CD14-positive monocyte (primary cell): ENCODE data around the gene TBC1D7. TPM values are rescaled to one million over a fixed set of nuclear protein-coding genes. Genes with fewer than 3 reads are reported as not detected.
A peak's percentile ranks its signal among the peaks of the same experiment; 100 is the strongest.

ENCODE experiments used
- DNase-seq, 3 donors: peaks; one replicate each; pipeline ENCODE4 v3.0.0-alpha.2; 2011 to 2022
- H2AFZ ChIP-seq: 2 replicates; pipeline ENCODE4 v1.6.0; 2012; ENCODE audit warnings: mild to moderate bottlenecking, low read depth, low read length, inconsistent platforms; ENCODE audit not compliant: insufficient read depth, poor library complexity, severe bottlenecking
- H3K27ac ChIP-seq, 2 donors: 1 replicate in 1 of 2; 2 replicates in 1 of 2; pipeline ENCODE4 v1.5.1; 2012 to 2013; ENCODE audit warnings: low read length in 2 of 2, control low read depth in 1 of 2, inconsistent platforms in 1 of 2, low read depth in 1 of 2, mild to moderate bottlenecking in 1 of 2
- H3K27me3 ChIP-seq, 2 donors: one replicate each; pipeline versions ENCODE4 v1.6.0 to v1.6.1; 2011 to 2013; ENCODE audit warnings: low read length in 2 of 2; ENCODE audit not compliant: control insufficient read depth in 2 of 2, insufficient read depth in 2 of 2
- H3K36me3 ChIP-seq, 2 donors: replicated peaks in 1 of 2; 1 replicate in 1 of 2; 2 replicates in 1 of 2; pipeline versions ENCODE4 v1.5.1 to v1.6.1; 2012 to 2013; ENCODE audit warnings: low read length in 2 of 2, control low read depth in 1 of 2, inconsistent platforms in 1 of 2, mild to moderate bottlenecking in 1 of 2; ENCODE audit not compliant: insufficient read depth in 2 of 2, control insufficient read depth in 1 of 2
- H3K4me1 ChIP-seq, 2 donors: 1 replicate in 1 of 2; 2 replicates in 1 of 2; pipeline versions ENCODE4 v1.5.1 to v1.6.1; 2012 to 2013; ENCODE audit warnings: low read length in 2 of 2, control low read depth in 1 of 2, inconsistent platforms in 1 of 2, mild to moderate bottlenecking in 1 of 2, moderate library complexity in 1 of 2; ENCODE audit not compliant: insufficient read depth in 2 of 2, control insufficient read depth in 1 of 2
- H3K4me2 ChIP-seq: replicated peaks from 2 replicates; pipeline ENCODE3; 2012; ENCODE audit warnings: low read length, moderate library complexity, mild to moderate bottlenecking; ENCODE audit not compliant: poor library complexity, severe bottlenecking; ENCODE audit errors: extremely low read depth
- H3K4me3 ChIP-seq, 3 experiments: fragments of 200-600 bp in 1 of 3; sonication (generic) in 1 of 3; replicated peaks in 1 of 3; 1 replicate in 2 of 3; 2 replicates in 1 of 3; pipeline ENCODE4 v1.5.1; 2011 to 2013; ENCODE audit warnings: low read length in 3 of 3, mild to moderate bottlenecking in 3 of 3, control low read depth in 2 of 3, low read depth in 2 of 3, inconsistent platforms in 1 of 3, moderate library complexity in 1 of 3
- H3K79me2 ChIP-seq: 2 replicates; pipeline ENCODE4 v1.6.0; 2012; ENCODE audit warnings: mild to moderate bottlenecking, control low read depth, inconsistent platforms, low read length, moderate library complexity; ENCODE audit not compliant: insufficient read depth
- H3K9ac ChIP-seq: 2 replicates; pipeline ENCODE4 v1.6.0; 2017; ENCODE audit warnings: low read length, mild to moderate bottlenecking; ENCODE audit not compliant: insufficient read depth, poor library complexity, severe bottlenecking
- H3K9me3 ChIP-seq, 2 donors: replicated peaks in 1 of 2; 1 replicate in 1 of 2; 2 replicates in 1 of 2; pipeline versions ENCODE4 v1.5.1 to v1.6.1; 2012 to 2013; ENCODE audit warnings: low read length in 2 of 2, control low read depth in 1 of 2; ENCODE audit not compliant: control insufficient read depth in 1 of 2, insufficient read depth in 1 of 2
- H4K20me1 ChIP-seq: 2 replicates; pipeline ENCODE4 v1.6.0; 2012; ENCODE audit warnings: mild to moderate bottlenecking, low read length, control low read depth, moderate library complexity; ENCODE audit not compliant: insufficient read depth
- H3K27ac Mint-ChIP-seq, 7 donors: one replicate each; pipeline ENCODE4 v1.8.0; 2020; ENCODE audit warnings: mild to moderate bottlenecking in 7 of 7, mixed read lengths in 7 of 7, moderate library complexity in 6 of 7, inconsistent platforms in 2 of 7
- H3K27me3 Mint-ChIP-seq, 3 donors: one replicate each; pipeline ENCODE4 v1.8.0; 2021 to 2022; ENCODE audit warnings: low read depth in 3 of 3, mild to moderate bottlenecking in 3 of 3, mixed read lengths in 3 of 3, moderate library complexity in 3 of 3, inconsistent platforms in 1 of 3
- H3K36me3 Mint-ChIP-seq, 2 donors: one replicate each; pipeline ENCODE4 v1.8.0; 2020; ENCODE audit warnings: mixed read lengths in 2 of 2, inconsistent platforms in 1 of 2, mild to moderate bottlenecking in 1 of 2
- H3K4me1 Mint-ChIP-seq: one replicate; pipeline ENCODE4 v1.8.0; 2020; ENCODE audit warnings: mild to moderate bottlenecking, mixed read lengths
- H3K4me3 Mint-ChIP-seq, 2 donors: one replicate each; pipeline ENCODE4 v1.8.0; 2020; ENCODE audit warnings: mild to moderate bottlenecking in 2 of 2, mixed read lengths in 2 of 2, moderate library complexity in 1 of 2
- H3K9me3 Mint-ChIP-seq, 7 donors: one replicate each; pipeline ENCODE4 v1.8.0; 2020 to 2022; ENCODE audit warnings: mixed read lengths in 7 of 7, mild to moderate bottlenecking in 6 of 7, moderate library complexity in 6 of 7, inconsistent platforms in 2 of 7
- WGBS: methylation state at CpG from one replicate; pipeline ENCODE4 v1.1.5; 2013; ENCODE audit warnings: missing lambda C conversion rate; ENCODE audit not compliant: insufficient coverage; 5-methylcytosine and 5-hydroxymethylcytosine counted together
- intact Hi-C, 2 donors: fragments of 100-400 bp; cut with micrococcal nuclease; formaldehyde crosslinking; loops; one replicate each; pipeline versions ENCODE4 v1.15.0 to v1.15.1; 2023
- polyA plus RNA-seq, 3 donors: library from polyadenylated mRNA; depleted of rRNA in 1 of 3; unstranded in 2 of 3; stranded (reverse) in 1 of 3; fragments of 300-500 nt in 2 of 3; fragments of >200 nt in 1 of 3; fragmentation: Illumina TruSeq in 2 of 3; gene quantifications; 1 replicate in 2 of 3; 2 replicates in 1 of 3; pipeline ENCODE4 v1.2.3, GENCODE V29; 2012 to 2021
- TF ChIP-seq, protein P1 (sequence below): fragments of 200-600 bp; IDR thresholded peaks from one replicate; pipeline ENCODE4 v1.8.0; 2022; ENCODE audit warnings: antibody characterized with exemption, mild to moderate bottlenecking

Gene TBC1D7
- polyA plus RNA-seq, 3 donors = 12.2 to 34.3 (median 34.3) TPM

GRCh38 chr6:13284646-13285045, 43.7 kb downstream of the TBC1D7 start:
- no peak overlapping the region for H3K9ac ChIP-seq
- peaks cover 5 to 12% of the 10 kb centered on the region in 2 donors for H3K9me3 ChIP-seq
- H3K27ac Mint-ChIP-seq = peak overlapping the region in 2 of 7 donors; percentile 42 to 58
- no peak overlapping the region for H2AFZ ChIP-seq
- H3K36me3 Mint-ChIP-seq = peaks cover 70 to 84% of the 10 kb centered on the region in 2 donors
- H3K27me3 Mint-ChIP-seq = peaks cover 0 to 1% (median 0%) of the 10 kb centered on the region in 3 donors
- no peak overlapping the region for H3K4me2 ChIP-seq
- TF ChIP-seq, protein P1, sequence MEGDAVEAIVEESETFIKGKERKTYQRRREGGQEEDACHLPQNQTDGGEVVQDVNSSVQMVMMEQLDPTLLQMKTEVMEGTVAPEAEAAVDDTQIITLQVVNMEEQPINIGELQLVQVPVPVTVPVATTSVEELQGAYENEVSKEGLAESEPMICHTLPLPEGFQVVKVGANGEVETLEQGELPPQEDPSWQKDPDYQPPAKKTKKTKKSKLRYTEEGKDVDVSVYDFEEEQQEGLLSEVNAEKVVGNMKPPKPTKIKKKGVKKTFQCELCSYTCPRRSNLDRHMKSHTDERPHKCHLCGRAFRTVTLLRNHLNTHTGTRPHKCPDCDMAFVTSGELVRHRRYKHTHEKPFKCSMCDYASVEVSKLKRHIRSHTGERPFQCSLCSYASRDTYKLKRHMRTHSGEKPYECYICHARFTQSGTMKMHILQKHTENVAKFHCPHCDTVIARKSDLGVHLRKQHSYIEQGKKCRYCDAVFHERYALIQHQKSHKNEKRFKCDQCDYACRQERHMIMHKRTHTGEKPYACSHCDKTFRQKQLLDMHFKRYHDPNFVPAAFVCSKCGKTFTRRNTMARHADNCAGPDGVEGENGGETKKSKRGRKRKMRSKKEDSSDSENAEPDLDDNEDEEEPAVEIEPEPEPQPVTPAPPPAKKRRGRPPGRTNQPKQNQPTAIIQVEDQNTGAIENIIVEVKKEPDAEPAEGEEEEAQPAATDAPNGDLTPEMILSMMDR = no peak
- intact Hi-C loops = no loop called here
- no peaks in the 10 kb centered on the region for H3K27me3 ChIP-seq
- peaks cover 3 to 17% (median 9%) of the 10 kb centered on the region in 7 donors for H3K9me3 Mint-ChIP-seq
- WGBS = 84% methylated on average over 5 of the region's 6 CpGs
- no peaks in the 10 kb centered on the region for H3K79me2 ChIP-seq
- peaks cover 18 to 24% of the 10 kb centered on the region in 2 donors for H3K4me1 ChIP-seq
- no peak overlapping the region for H3K4me3 Mint-ChIP-seq
- no peak overlapping the region for H3K4me3 ChIP-seq
- no peak overlapping the region for H3K27ac ChIP-seq
- peaks cover 39 to 79% of the 10 kb centered on the region in 2 donors for H3K36me3 ChIP-seq
- peaks cover 26% of the 10 kb centered on the region for H3K4me1 Mint-ChIP-seq
- no peak for DNase-seq
- no peaks in the 10 kb centered on the region for H4K20me1 ChIP-seq

DNA sequence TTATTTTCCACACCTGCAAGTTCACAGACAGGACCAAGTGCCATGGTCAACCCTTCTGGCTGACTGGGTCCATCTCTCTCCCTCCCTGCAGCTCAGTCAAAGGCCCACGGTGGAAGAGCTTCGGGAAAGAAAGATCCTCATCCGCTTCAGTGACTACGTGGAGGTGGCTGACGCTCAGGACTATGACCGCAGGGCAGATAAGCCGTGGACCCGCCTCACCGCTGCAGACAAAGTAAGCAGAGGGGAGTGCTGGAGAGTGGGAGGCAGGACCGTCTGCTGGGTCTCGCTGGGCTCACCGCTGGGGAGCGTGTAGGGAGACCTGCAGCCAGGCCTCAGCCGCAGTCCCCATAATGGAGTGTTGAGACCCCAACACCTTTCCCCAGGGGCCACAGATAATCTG, 45.0 kb downstream of the TBC1D7 start:
- H3K27ac ChIP-seq = no peak overlapping the region
- intact Hi-C loops = no loop called here
- no peak overlapping the region for H3K4me3 Mint-ChIP-seq
- H2AFZ ChIP-seq = no peak overlapping the region
- peaks cover 64 to 83% of the 10 kb centered on the region in 2 donors for H3K36me3 Mint-ChIP-seq
- H3K4me2 ChIP-seq = no peak overlapping the region
- H3K4me3 ChIP-seq = no peak overlapping the region
- peaks cover 5% of the 10 kb centered on the region for H3K79me2 ChIP-seq
- no peaks in the 10 kb centered on the region for H3K27me3 ChIP-seq
- no peak overlapping the region for H3K9ac ChIP-seq
- H3K4me1 Mint-ChIP-seq = peaks cover 26% of the 10 kb centered on the region
- TF ChIP-seq, protein P1 = no peak
- H3K27ac Mint-ChIP-seq = peak overlapping the region in 4 of 7 donors; percentile 37 to 60 (median 44)
- H3K9me3 Mint-ChIP-seq = peaks cover 3 to 14% (median 9%) of the 10 kb centered on the region in 7 donors
- peaks cover 5 to 12% of the 10 kb centered on the region in 2 donors for H3K9me3 ChIP-seq
- H4K20me1 ChIP-seq = no peaks in the 10 kb centered on the region
- H3K36me3 ChIP-seq = peaks cover 34 to 77% of the 10 kb centered on the region in 2 donors
- no peak for DNase-seq
- peaks cover 18 to 24% of the 10 kb centered on the region in 2 donors for H3K4me1 ChIP-seq
- 100% methylated on average over 12 of the region's 14 CpGs for WGBS
- H3K27me3 Mint-ChIP-seq = peaks cover 0 to 1% (median 0%) of the 10 kb centered on the region in 3 donors
